Naive B cell (primary cell): ENCODE data around the gene GPBAR1. TPM values are rescaled to one million over a fixed set of nuclear protein-coding genes. Genes with fewer than 3 reads are reported as not detected.
"Not testable (repeated sequence)": the region's sequence is repeated elsewhere in the genome, so short reads cannot be mapped to it uniquely, and the experiment has no call there.

Experiments used
- ATAC-seq, 2 donors: fragments of 150-1000 bp; cut with Tn5 transposase; 2 replicates each; pipeline ENCODE4 v1.10.0; 2021; ENCODE audit warnings: low read depth in 2 of 2, mild to moderate bottlenecking in 2 of 2, moderate library complexity in 2 of 2
- DNase-seq: peaks from one replicate; pipeline ENCODE4 v3.0.0; 2022
- H3K27ac Mint-ChIP-seq, 6 donors: one replicate each; pipeline ENCODE4 v1.8.0; 2020 to 2022; ENCODE audit warnings: mild to moderate bottlenecking in 6 of 6, mixed read lengths in 6 of 6, moderate library complexity in 5 of 6, inconsistent platforms in 2 of 6
- H3K27me3 Mint-ChIP-seq, 3 donors: one replicate each; pipeline ENCODE4 v1.8.0; 2021 to 2022; ENCODE audit warnings: mixed read lengths in 3 of 3, mild to moderate bottlenecking in 1 of 3
- H3K36me3 Mint-ChIP-seq, 2 donors: one replicate each; pipeline ENCODE4 v1.8.0; 2020 to 2022; ENCODE audit warnings: mixed read lengths in 2 of 2, inconsistent platforms in 1 of 2, mild to moderate bottlenecking in 1 of 2
- H3K4me1 Mint-ChIP-seq, 3 donors: one replicate each; pipeline ENCODE4 v1.8.0; 2020 to 2022; ENCODE audit warnings: mixed read lengths in 3 of 3, inconsistent platforms in 1 of 3, mild to moderate bottlenecking in 1 of 3, moderate library complexity in 1 of 3
- H3K4me3 Mint-ChIP-seq, 8 donors: one replicate each; pipeline ENCODE4 v1.8.0; 2020 to 2022; ENCODE audit warnings: mild to moderate bottlenecking in 8 of 8, mixed read lengths in 8 of 8, moderate library complexity in 8 of 8, inconsistent platforms in 2 of 8
- H3K9me3 Mint-ChIP-seq, 7 donors: one replicate each; pipeline ENCODE4 v1.8.0; 2020 to 2022; ENCODE audit warnings: mixed read lengths in 7 of 7, mild to moderate bottlenecking in 5 of 7, inconsistent platforms in 2 of 7, moderate library complexity in 1 of 7
- polyA plus RNA-seq, 6 donors: library from polyadenylated mRNA; unstranded; fragments of 300-500 nt; fragmentation: Illumina TruSeq; gene quantifications; one replicate each; pipeline ENCODE4 v1.2.3, GENCODE V29; 2021; ENCODE audit warnings: low read depth in 6 of 6

Gene GPBAR1
- polyA plus RNA-seq, 6 donors from 2014 or later = 0.18 to 1.8 (median 0.33) TPM; not detected in 1

DNA sequence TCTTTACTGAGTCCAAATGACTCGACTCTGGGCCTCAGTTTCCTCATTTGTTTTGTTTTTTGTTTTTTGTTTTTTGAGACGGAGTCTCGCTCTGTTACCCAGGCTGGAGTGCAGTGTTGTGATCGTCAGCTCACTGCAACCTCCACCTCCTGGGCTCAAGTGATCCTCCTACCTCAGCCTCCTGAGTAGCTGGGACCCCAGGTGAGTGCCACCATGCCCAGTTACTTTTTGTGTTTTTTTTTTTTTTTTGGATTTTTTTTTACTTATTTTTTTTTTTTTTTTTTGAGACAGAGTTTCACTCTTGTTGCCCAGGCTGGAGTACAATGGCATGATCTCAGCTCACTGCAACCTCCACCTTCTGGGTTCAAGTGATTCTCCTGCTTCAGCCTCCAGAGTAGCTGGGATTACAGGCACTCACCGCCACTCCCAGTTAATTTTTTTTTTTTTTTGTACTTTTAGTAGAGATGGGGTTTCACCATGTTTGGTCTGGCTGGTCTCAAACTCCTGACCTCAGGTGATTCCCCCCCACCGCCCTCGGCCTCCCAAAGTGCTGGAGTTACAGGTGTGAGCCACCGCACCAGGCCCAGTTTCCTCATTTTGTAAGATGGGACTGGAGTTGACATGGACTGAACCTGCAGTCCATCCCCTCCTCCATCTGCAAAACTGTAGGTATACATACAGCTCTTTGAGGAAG lies 12.5 kb downstream of the GPBAR1 start:
- peaks cover 53 to 89% (median 77%) of the 10 kb centered on the region in 3 donors for H3K4me1 Mint-ChIP-seq
- not testable (repeated sequence) for ATAC-seq, H3K9me3 Mint-ChIP-seq, H3K27me3 Mint-ChIP-seq, DNase-seq
- peak overlapping the region; percentile 77 to 94 (median 94) for H3K27ac Mint-ChIP-seq
- peak overlapping the region; percentile 51 to 92 (median 78) for H3K4me3 Mint-ChIP-seq
- peaks cover 0 to 15% of the 10 kb centered on the region in 2 donors for H3K36me3 Mint-ChIP-seq

DNA sequence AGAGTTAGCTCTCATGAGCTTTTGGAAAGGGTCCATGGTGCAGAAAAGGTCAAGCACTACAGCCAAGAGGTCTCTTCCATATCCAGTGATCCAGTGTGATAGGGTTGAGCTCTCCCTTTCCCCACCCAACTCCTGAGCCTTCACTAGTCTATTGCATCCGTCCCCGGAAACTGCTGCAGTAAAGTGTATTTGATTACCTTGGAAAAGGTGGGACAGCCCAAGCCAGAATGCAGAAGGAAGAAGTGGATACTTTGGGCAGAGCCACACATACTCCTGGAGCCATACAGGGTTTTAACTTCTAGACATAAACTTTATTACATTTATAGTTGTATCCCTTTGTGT lies 13.1 kb downstream of the GPBAR1 start:
- Mint-ChIP-seq H3K4me1 (peaks cover 54 to 90% (median 72%) of the 10 kb centered on the region in 3 donors), H3K9me3 (no peaks in the 10 kb centered on the region), H3K36me3 (peaks cover 0 to 15% of the 10 kb centered on the region in 2 donors), H3K4me3 (peak overlapping the region in 7 of 8 donors; percentile 36 to 85 (median 57)), H3K27ac (peak overlapping the region; percentile 77 to 94 (median 91)), H3K27me3 (no peaks in the 10 kb centered on the region)
- DNase-seq (no peak), ATAC-seq (no peak)

DNA sequence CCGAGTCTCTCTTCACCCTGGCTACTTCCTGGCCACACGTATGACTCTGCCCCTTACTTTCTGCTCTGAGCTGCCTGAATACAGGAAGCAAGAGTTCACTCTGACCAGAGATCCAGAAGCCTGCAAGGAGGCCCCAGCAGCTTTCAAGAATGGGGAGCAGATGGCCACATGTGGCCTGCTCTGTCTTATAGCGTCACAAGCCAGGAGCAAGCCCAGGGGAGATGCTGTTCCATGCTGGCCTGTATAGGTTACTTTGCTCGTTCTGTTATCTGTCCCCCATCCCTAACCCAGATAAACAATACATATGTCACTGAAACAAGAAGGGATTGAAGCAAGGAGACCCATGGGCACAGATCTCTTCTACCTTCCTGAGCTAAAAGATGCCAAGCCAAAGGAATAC lies 13.8 kb downstream of the GPBAR1 start:
- ATAC-seq (no peak), DNase-seq (no peak)
- Mint-ChIP-seq H3K9me3 (no peaks in the 10 kb centered on the region), H3K36me3 (peaks cover 0 to 15% of the 10 kb centered on the region in 2 donors), H3K4me1 (peaks cover 52 to 85% (median 64%) of the 10 kb centered on the region in 3 donors), H3K4me3 (no peak overlapping the region), H3K27me3 (no peaks in the 10 kb centered on the region), H3K27ac (peak overlapping the region; percentile 20 to 94 (median 88))

DNA sequence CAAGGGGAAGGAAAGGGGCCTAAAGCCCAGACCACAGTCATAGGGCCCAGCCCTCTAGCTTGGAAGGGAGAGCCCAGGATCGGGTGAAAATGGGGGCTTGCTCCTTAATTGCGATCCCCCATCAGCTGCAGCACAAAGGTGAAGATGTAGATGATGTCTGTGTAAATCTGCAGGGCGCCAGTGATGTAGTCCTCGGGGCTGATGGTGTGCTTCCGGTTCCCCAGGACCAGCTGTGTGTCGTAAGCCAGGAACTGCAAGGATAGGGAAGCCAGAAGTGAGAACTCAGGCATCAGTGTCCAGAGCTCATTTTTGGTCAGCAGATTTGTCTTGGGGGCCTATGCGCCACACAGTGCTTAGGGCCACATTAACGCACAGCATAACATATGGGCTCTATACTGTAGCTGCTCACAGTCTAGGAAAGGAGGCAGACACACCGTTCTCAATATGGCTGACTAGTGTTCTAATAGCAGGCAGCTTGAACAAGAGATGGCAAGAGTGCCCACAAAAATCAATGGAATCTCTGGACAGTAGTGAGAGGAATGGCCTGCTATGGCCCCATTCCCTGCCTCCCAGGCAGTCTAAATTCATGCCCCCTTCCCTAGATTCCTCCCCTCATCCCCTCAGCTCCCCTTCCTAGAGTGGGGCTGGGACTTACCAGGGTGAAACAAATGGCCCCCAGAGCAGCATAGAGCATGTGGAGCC lies 14.7 kb downstream of the GPBAR1 start:
- ATAC-seq = no peak
- H3K4me3 Mint-ChIP-seq = peak overlapping the region in 1 of 8 donors; percentile 26
- H3K36me3 Mint-ChIP-seq = peaks cover 6 to 22% of the 10 kb centered on the region in 2 donors

DNA sequence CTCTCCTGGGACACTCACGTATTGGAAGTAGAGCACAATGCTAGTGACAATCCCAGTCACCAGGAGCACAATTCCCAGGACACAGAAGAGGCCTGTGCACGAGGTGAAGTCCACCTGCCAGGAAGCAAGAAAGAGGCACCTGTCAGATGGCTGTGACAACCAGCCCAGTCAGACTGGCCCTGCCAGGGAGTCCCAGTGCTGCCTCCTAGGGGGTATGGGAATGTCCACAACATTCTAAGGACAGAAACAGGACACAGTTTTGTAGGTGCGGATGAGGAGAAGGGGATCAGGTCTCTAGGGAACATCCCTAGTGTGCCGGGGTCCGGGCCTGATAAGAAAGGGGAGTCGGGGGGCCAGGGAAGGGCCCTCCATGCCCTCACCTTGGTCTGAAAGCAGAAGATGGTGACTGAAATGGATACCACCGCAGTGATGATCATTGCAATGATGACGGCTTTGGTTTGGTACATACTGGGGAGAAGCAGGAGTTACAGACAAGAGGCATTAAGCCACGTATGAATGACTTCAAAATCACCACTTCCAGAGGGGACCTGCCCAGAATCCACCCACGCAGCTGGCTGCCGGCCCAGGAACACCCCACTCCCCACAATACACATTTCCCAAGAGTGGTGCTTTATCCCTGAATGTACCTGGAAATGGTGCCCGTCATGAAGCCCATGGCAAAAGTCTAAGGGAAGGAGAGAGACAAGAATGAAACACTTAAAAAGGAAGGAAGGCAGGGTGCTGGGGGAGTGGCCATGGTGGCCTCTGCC lies 16.4 kb downstream of the GPBAR1 start:
- H3K27me3 Mint-ChIP-seq = no peaks in the 10 kb centered on the region
- DNase-seq = no peak

More for the DNA sequence above, 14.7 kb downstream of the GPBAR1 start:
- no peak for DNase-seq
- Mint-ChIP-seq H3K4me1 (peaks cover 51 to 85% (median 57%) of the 10 kb centered on the region in 3 donors), H3K27me3 (no peaks in the 10 kb centered on the region), H3K9me3 (no peaks in the 10 kb centered on the region), H3K27ac (peak overlapping the region in 4 of 6 donors; percentile 82 to 94 (median 90))

DNA sequence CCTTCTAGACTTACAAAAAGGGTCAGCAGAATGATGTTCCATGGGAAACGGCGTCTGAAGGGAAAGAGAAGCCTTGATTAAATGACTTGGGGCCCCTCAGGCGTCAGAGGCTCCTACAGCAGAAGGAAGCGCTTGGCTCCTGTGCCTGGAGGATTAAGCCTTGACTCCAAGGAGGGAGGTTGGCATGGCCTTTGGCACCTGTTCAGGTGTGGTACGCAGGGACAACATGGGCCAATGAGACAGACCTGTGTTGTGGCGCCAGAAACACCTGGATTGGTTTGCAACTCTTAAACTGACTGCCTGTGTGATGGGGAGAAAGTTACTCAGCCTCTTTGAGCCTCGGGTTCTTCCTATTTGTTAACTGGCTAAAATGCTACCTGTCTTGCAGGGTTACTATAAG lies 17.1 kb downstream of the GPBAR1 start:
- peaks cover 6 to 30% of the 10 kb centered on the region in 2 donors for H3K36me3 Mint-ChIP-seq
- ATAC-seq (no peak), DNase-seq (no peak)
- no peak overlapping the region for H3K4me3 Mint-ChIP-seq
- no peaks in the 10 kb centered on the region for H3K27me3 Mint-ChIP-seq
- H3K4me1 Mint-ChIP-seq = peaks cover 37 to 74% (median 41%) of the 10 kb centered on the region in 3 donors
- H3K27ac Mint-ChIP-seq = peak overlapping the region in 3 of 6 donors; percentile 74 to 94 (median 74)
- H3K9me3 Mint-ChIP-seq = no peaks in the 10 kb centered on the region

More for the DNA sequence above, 16.4 kb downstream of the GPBAR1 start:
- H3K4me3 Mint-ChIP-seq = no peak overlapping the region
- no peaks in the 10 kb centered on the region for H3K9me3 Mint-ChIP-seq
- H3K27ac Mint-ChIP-seq = peak overlapping the region; percentile 39 to 94 (median 77)
- ATAC-seq = no peak
- peaks cover 6 to 30% of the 10 kb centered on the region in 2 donors for H3K36me3 Mint-ChIP-seq
- peaks cover 39 to 75% (median 44%) of the 10 kb centered on the region in 3 donors for H3K4me1 Mint-ChIP-seq

DNA sequence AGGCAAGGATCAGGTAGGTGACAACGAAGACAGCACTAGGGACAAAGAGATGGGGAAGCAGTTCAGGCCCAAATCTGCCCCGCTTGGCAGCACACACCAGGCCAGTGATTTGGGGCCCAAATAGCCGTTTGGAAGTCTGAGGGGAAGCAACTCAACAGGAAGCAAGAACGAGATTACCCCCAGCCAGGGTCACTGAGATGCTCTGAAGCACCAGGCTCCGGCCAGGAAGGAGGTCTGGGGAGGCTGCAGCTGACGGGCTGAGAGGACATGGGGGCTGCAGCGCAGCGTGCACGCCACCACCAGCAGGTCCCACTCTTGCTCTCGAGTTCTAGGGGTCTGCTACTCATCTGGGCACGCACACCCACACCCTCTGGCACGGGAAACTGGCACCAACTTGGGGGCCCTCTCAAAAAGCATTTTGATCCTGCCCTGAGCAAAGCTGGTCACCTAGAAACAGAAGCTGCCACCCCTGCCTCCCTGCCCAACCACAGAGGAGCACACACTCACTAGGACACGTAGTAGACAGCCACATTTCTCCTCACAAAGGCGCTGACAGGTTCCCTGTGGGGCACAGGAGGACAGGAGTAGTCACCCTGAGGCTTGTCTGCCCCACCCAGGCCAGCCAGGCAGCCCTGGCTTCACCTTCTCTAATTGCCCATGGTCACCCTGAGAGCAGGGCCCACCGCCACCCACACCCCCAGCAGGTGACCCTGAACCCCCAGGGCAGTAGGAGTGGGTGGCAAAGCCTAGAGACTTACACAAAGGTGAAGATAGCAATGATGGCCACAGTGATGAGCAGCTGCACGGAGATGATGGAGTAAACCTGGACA lies 17.9 kb downstream of the GPBAR1 start:
- Mint-ChIP-seq H3K36me3 (peaks cover 6 to 30% of the 10 kb centered on the region in 2 donors), H3K27me3 (no peaks in the 10 kb centered on the region)

DNA sequence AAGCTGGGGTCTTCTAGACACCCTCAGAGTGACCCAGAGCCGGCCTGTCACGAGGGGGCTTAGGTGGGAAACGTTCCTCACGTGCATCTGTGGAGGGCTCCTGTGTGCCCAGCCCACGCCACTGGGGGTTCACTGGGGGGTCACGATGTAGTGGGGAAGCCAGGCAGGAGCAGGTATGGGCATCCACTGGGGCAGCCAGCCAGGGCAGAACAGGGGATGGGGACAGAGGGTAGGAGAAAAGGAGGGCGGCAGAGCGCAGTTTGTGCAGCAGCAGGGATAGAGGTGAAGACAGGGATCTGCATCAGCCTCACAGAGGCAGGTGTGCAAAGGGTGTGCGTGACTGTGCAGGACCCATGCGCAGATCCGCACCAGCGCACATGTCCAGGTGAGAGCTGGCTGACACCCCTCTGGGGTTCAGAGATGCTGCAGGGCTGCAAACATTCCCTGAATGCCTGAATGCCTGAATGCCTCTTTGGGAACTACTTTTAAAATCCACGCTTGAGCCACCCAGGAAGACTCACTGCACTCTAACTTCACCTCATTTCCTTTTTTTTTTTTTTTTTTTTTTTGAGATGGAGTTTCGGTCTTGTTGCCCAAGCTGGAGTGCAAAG lies 19.6 kb downstream of the GPBAR1 start:
- peak overlapping the region in 1 of 8 donors; percentile 44 for H3K4me3 Mint-ChIP-seq
- H3K27ac Mint-ChIP-seq = peak overlapping the region in 3 of 6 donors; percentile 42 to 80 (median 46)
- DNase-seq = no peak
- ATAC-seq = no peak
- peaks cover 6 to 30% of the 10 kb centered on the region in 2 donors for H3K36me3 Mint-ChIP-seq
- no peaks in the 10 kb centered on the region for H3K9me3 Mint-ChIP-seq
- H3K27me3 Mint-ChIP-seq = no peaks in the 10 kb centered on the region
- H3K4me1 Mint-ChIP-seq = peaks cover 32 to 70% (median 43%) of the 10 kb centered on the region in 3 donors

More for the DNA sequence above, 17.9 kb downstream of the GPBAR1 start:
- no peak overlapping the region for H3K4me3 Mint-ChIP-seq
- H3K27ac Mint-ChIP-seq = peak overlapping the region in 5 of 6 donors; percentile 13 to 74 (median 42)
- peaks cover 38 to 74% (median 41%) of the 10 kb centered on the region in 3 donors for H3K4me1 Mint-ChIP-seq
- H3K9me3 Mint-ChIP-seq = no peaks in the 10 kb centered on the region
- ATAC-seq = no peak
- no peak for DNase-seq

DNA sequence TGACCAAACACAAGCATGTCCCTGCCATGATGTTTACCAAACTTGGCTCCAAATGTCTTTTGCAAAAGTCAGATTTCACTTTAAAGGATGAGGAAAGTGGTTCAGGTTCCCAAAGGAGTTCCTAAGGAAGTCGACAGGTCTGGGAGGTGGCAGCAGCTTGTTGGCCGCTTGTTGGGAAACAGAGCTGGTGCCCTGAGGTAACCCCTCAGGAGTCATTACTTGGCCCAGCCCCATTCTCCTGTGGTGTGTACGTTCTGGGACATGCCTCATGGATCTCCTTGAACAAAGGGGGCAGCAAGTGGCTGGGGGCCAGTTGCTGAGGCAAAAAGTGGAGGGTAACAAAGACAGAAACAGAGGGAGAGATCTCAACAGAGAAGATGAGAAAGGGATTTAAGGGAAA lies 20.6 kb downstream of the GPBAR1 start:
- no peaks in the 10 kb centered on the region for H3K27me3 Mint-ChIP-seq
- ATAC-seq = no peak
- peaks cover 43 to 71% (median 53%) of the 10 kb centered on the region in 3 donors for H3K4me1 Mint-ChIP-seq
- peak overlapping the region in 1 of 8 donors; percentile 4 for H3K4me3 Mint-ChIP-seq
- no peak for DNase-seq
- no peaks in the 10 kb centered on the region for H3K9me3 Mint-ChIP-seq
- peak overlapping the region in 3 of 6 donors; percentile 39 to 84 (median 70) for H3K27ac Mint-ChIP-seq
- H3K36me3 Mint-ChIP-seq = peaks cover 6 to 30% of the 10 kb centered on the region in 2 donors

DNA sequence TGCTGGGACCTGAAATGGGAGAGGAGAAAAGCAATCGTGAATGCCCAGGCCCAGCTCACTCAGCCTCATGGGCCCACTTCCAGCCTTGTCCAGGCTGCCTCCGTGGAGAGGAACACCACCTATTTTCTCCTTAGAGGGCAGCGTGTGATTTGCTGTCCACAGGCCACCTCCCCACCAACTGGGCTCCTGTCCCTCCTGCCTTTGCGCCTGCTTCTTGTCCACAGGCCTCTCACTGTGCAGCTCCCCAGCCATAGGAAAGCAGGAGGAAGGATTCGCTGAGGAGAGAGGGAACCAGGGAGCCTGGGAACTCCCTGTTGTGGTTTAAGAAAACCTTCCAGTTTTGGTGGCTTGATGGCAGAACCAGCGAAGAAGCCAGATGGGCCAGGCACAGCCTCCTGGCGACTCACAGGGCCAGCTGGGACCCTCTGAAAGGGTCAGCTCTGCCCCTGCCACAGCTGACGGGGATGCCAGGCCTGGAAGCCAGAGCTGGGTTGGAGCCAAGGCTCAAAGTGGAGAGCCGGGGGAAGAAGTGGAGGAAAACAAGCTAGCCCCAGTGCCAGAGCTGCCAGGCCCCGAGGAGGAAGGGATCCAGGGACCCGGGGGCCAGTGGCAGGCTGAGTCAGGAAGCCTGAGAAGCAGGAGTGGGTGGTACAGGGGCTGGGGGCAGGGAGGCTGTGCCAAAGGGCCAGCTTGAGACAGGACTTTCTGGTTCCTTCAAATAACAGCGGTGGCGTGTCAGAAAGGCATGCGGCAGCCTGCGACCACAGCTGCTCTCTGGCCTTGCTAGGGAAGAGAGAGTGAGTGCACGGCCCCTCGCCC lies 21.6 kb downstream of the GPBAR1 start:
- H3K4me1 Mint-ChIP-seq = peaks cover 52 to 71% (median 55%) of the 10 kb centered on the region in 3 donors
- peaks cover 6 to 20% of the 10 kb centered on the region in 2 donors for H3K36me3 Mint-ChIP-seq
- ATAC-seq (no peak), DNase-seq (no peak)
- no peak overlapping the region for H3K4me3 Mint-ChIP-seq
- peak overlapping the region in 5 of 6 donors; percentile 65 to 87 (median 78) for H3K27ac Mint-ChIP-seq
- H3K9me3 Mint-ChIP-seq = no peaks in the 10 kb centered on the region
- no peaks in the 10 kb centered on the region for H3K27me3 Mint-ChIP-seq

DNA sequence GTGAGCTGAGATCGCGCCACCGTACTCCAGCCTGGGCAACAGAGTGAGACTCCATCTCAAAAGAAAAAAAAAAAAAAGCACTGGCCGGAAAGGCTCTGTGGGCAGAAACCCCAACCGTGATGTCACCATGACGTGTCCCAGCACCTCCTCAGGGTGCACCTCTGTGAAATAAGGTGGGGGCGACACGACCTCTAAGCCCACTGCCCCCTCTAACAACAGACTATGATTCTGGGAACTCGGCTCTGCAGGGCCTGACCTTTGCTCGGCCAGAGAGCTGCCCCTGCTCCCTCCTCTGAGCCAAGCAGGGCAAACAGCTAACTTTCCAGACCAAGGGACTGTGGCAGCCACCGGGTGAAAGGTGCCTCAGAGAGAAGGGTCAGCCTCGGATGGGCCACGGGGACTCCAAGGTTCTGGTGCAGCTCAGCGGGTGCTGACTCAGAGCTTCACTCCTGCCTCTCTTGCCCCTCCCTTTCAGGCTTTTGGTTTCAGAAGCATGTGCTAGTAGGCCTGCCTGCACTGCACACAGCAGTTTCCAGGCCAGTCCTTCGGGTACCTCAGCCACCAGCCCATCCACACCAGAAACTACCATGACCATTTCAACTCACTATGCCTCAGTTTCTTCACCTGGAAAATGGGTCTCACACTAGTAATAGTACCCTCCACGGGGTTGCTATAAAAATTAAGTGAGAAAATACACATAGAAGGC lies 23.4 kb downstream of the GPBAR1 start:
- ATAC-seq (no peak), DNase-seq (no peak)
- no peaks in the 10 kb centered on the region for H3K9me3 Mint-ChIP-seq
- peaks cover 6 to 15% of the 10 kb centered on the region in 2 donors for H3K36me3 Mint-ChIP-seq
- H3K27me3 Mint-ChIP-seq = no peaks in the 10 kb centered on the region
- peak overlapping the region in 4 of 6 donors; percentile 87 to 100 (median 100) for H3K27ac Mint-ChIP-seq
- H3K4me3 Mint-ChIP-seq = peak overlapping the region in 1 of 8 donors; percentile 9
- peaks cover 60 to 82% (median 70%) of the 10 kb centered on the region in 3 donors for H3K4me1 Mint-ChIP-seq
